ENCODE data around the gene PLCZ1. TPM values are rescaled to one million over a fixed set of nuclear protein-coding genes. Genes with fewer than 3 reads are reported as not detected.

Gene PLCZ1
- total RNA-seq, 4 donors from 2014 or later = not detected

DNA sequence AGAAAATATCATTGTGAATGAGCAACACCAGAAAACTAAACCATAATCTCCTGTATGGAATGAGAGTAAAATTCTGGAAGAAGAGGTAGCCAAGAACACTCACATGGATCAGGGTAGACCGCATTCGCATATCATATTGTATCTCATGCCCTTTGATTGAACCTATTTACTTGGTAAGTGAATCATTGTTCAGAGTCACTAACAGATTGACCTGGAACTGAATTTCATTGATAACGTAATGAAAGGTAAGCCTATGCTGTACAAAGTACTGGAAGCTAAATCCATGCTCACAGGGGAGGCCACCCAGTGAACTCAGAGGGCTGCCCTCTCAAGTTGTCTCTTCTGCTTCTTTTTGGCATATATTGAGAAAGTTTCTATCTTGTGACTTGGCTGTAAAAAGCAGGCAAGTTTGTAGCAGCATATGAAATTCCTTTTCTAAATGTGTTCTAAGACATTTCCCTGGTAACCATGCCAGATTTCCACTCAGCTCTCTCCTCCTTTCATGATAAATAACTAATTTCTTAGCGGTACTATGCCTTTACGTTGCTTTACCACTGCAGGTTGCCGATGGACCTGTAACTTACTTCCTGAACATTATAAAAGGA is 91.4 kb downstream of the PLCZ1 start:
- Histone ChIP-seq H3K9me3 (no peaks in the 10 kb centered on the region), H3K4me1 (no peaks in the 10 kb centered on the region), H3K36me3 (no peaks in the 10 kb centered on the region), H3K4me3 (no peak overlapping the region), H3K27ac (no peak overlapping the region), H3K27me3 (no peaks in the 10 kb centered on the region)
- TF ChIP-seq, protein P1, sequence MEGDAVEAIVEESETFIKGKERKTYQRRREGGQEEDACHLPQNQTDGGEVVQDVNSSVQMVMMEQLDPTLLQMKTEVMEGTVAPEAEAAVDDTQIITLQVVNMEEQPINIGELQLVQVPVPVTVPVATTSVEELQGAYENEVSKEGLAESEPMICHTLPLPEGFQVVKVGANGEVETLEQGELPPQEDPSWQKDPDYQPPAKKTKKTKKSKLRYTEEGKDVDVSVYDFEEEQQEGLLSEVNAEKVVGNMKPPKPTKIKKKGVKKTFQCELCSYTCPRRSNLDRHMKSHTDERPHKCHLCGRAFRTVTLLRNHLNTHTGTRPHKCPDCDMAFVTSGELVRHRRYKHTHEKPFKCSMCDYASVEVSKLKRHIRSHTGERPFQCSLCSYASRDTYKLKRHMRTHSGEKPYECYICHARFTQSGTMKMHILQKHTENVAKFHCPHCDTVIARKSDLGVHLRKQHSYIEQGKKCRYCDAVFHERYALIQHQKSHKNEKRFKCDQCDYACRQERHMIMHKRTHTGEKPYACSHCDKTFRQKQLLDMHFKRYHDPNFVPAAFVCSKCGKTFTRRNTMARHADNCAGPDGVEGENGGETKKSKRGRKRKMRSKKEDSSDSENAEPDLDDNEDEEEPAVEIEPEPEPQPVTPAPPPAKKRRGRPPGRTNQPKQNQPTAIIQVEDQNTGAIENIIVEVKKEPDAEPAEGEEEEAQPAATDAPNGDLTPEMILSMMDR (IDR thresholded peaks at IDR 0.05) = no peak
- TF ChIP-seq POLR2A (IDR thresholded peaks at IDR 0.05) = no peak
- DNase-seq = no peak

DNA sequence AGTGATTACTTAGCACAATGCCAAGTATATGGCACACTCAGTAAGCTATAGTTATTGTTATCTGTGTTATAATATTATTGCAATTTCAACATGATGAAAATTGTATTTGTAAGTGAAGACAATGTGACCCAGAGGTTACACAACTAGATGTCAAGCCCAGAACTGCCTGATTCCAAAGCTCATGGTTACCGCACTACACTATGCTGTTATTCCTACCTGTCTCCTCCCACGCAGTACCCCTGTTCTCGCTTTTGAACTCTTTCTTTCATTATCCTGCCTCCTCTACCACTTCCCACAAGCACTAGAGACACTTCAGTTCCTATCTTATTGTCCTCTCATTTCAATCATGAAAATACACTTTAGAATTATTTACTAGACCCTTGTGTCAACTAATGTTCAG is 93.2 kb downstream of the PLCZ1 start:
- no peak for DNase-seq
- Histone ChIP-seq H3K4me3 (no peak overlapping the region), H3K27me3 (no peaks in the 10 kb centered on the region), H3K9me3 (no peaks in the 10 kb centered on the region), H3K4me1 (no peaks in the 10 kb centered on the region), H3K27ac (no peak overlapping the region), H3K36me3 (no peaks in the 10 kb centered on the region)
- TF ChIP-seq, protein P1 (IDR thresholded peaks at IDR 0.05) = no peak
- no peak for TF ChIP-seq POLR2A (IDR thresholded peaks at IDR 0.05)

DNA sequence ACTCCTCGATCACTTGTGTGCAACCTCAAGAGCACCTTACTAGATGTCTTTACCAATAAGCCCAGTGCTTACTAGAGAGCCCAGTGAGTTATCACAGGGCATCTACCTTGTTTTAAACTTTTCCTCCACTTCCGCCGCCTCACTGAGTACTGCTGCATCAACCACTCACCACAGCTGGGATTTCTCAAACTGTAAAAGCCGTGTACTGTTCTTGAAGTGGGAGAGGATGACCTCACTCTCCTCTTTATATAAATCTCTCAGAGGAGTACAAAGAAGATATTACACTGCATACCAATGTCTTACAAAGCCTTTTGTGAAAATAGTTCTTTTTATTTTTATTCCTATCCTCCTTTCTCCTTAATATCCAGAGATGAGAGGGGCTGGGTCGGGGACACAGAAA is 94.1 kb downstream of the PLCZ1 start:
- H3K9me3 ChIP-seq = no peaks in the 10 kb centered on the region
- TF ChIP-seq POLR2A (IDR thresholded peaks at IDR 0.05) = no peak
- TF ChIP-seq, protein P1 (IDR thresholded peaks at IDR 0.05) = no peak
- no peaks in the 10 kb centered on the region for H3K27me3 ChIP-seq
- no peak overlapping the region for H3K27ac ChIP-seq
- no peak overlapping the region for H3K4me3 ChIP-seq
- no peaks in the 10 kb centered on the region for H3K4me1 ChIP-seq
- H3K36me3 ChIP-seq = no peaks in the 10 kb centered on the region
- DNase-seq = no peak

DNA sequence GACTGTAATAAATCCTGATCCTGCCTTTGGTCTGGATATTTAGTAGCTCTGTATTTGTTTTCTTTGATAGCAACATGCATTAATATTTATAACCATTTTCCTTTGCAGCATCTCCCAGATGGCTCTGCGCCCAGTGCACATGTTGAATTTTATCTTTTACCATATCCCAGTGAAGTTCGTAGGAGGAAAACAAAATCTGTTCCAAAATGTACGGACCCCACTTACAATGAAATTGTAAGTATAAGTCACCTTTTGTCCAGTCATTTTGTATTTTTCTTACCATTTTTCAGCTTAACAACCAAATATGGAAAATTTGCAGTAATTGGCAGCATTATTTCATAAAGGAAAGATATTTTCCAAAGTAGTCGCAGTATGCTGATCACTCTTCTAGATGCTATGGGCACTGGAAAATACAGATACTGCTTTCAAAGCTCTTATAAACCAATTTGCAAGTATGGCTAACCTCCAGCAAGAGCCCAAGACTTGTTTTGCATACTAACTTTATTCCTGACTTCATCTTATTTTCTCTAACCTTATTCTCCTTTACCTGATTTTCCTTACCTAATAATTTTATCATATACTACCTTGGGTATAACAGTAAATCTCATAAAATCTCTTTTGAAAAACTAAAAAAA is 97.4 kb downstream of the PLCZ1 start:
- H3K27me3 ChIP-seq = no peaks in the 10 kb centered on the region
- TF ChIP-seq, protein P1 (IDR thresholded peaks at IDR 0.05) = no peak
- TF ChIP-seq POLR2A (IDR thresholded peaks at IDR 0.05) = no peak
- H3K27ac ChIP-seq = no peak overlapping the region
- H3K4me3 ChIP-seq = no peak overlapping the region
- H3K36me3 ChIP-seq = no peaks in the 10 kb centered on the region
- no peaks in the 10 kb centered on the region for H3K4me1 ChIP-seq
- DNase-seq = no peak
- H3K9me3 ChIP-seq = no peaks in the 10 kb centered on the region

DNA sequence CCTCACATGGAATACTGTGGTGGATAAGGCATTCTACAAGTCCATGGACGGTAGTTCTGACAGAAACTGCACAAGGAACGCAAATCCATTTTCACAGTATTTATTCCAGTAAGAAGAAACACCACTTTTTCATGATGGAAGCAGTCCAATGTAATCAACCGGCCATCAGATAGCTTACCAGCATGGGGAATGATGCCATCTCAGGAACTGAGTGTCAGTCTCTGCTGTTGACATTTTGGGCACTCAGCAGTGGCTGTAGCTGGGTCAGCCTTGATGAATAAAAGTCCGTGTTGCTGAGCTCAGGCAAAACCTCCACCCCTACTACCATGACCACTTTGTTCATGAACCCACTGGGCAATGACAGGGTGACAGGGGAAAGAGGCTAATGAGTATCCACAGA is 103.4 kb downstream of the PLCZ1 start:
- no peaks in the 10 kb centered on the region for H3K36me3 ChIP-seq
- H3K9me3 ChIP-seq = no peaks in the 10 kb centered on the region
- H3K27ac ChIP-seq = no peak overlapping the region
- TF ChIP-seq POLR2A (IDR thresholded peaks at IDR 0.05) = no peak
- TF ChIP-seq, protein P1 (IDR thresholded peaks at IDR 0.05) = no peak
- no peak overlapping the region for H3K4me3 ChIP-seq
- no peak for DNase-seq
- H3K4me1 ChIP-seq = no peaks in the 10 kb centered on the region
- no peaks in the 10 kb centered on the region for H3K27me3 ChIP-seq

Other genes starting within 250 kb of the PLCZ1 start
- not detected for gene CAPZA3, start 107 bp upstream of the PLCZ1 start, total RNA-seq

Data from Peyer's patch (tissue), 4 donors.